Activated CD4-positive, alpha-beta T cell treated with anti-CD3 and anti-CD28 coated beads, Interleukin-2, amount 50 U/mL, for 4 hours (primary cell): ENCODE results near the gene PHACTR1.
"Not testable (repeated sequence)": the region's sequence is repeated elsewhere in the genome, so short reads cannot be mapped to it uniquely, and the experiment has no call there.

Source experiments
- DNase-seq, 2 experiments: peaks; one replicate each; pipeline ENCODE4 v3.0.0-alpha.2; 2020

The PHACTR1 gene

DNA sequence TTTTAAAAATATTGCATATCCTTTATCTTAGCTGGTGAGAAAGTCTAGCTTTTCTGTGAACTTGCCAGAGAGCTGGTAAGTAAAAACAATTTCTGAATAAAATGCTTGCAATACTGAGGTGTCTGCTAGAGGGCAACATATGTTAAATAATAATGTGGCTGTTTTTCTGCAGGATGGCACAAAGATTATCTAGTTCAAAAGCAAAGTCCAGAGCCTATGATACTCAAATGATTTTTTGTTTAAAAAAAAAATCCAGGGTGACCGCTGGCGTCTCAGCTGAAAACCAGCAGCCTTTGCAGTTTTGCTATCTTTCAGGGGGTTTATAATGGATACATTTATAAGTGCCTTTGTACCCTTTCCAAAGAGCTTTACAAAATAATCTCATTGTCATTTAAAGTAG is 194.9 kb downstream of the PHACTR1 start:
- no peak for DNase-seq

- DNase-seq: no peak
Measured at GRCh38 chr6:12913201-12913600, 196.6 kb downstream of the PHACTR1 start.

DNA sequence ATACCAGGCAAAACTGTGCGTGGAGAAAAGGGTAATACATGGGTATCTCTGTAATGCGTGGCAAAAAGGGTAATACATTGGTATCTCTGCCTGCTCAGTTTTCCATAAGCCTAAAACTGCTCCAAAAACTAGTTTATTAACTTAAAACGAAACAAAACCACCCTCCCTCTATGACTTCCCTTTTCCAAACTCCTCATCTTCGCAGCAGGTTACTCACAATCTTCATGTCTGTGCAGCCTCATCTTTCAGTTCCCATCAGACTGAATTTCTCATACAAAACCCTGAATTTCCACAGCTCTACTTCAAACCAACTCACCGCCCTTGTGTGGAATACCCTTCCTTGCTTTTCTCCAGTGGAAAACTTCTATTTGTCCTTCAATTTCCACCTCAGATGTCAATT is 199.4 kb downstream of the PHACTR1 start:
- DNase-seq: no peak

DNA sequence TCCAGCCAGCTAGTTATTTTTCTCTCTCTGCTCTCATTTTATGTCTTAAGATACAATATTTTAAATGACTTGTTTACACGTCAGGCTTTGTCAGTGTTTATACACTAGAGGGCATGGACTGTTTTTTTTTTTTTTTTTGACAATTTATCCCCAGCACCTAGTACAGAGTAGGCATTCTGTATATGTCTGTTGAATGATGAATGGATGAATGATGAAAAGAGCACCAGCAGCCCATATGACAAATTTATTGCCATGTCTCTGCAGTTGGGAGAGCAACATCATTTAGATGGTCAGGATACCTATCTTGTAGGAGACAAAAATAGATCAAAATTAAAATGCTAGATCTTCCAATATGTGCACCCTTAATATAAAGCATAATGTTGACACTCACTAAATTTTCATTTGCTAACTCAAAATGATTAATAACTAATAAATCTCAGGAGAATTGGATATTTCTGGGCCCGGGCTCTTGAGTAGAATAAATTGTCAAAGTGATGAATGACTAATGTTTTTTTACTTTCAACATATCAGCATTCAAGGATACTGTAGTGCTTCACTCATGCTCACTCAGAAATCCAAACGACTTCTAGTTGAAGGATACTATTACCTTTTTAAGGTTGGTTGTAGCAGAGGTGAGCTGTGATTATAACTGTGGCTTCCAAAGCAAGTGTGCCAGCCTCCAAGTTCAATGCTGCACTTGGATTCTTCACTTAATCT is 200.0 kb downstream of the PHACTR1 start:
- no peak for DNase-seq

DNA sequence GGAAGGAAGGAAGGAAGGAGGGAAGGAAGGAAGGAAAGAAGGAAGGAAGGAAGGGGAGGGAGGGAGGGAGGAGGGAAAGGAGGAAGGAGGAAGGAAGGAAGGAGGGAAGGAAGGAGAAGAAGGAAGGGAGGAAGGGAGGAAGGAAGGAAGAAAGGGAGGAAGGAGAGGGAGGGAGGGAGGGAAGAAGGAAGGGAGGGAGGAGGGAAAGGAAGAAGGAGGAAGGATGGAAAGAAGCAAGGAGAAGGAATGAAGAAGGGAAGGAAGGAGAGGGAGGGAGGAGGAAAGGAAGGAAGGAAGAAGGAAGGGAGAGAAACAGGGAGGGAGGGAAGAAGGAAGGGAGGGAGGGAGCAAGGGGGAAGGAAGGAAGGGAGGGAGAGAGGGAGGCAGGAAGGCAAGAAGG is 204.9 kb downstream of the PHACTR1 start:
- DNase-seq: no peak

- no peak for DNase-seq
Measured at GRCh38 chr6:12923644-12924235, 207.2 kb downstream of the PHACTR1 start.

- no peak for DNase-seq
Measured at GRCh38 chr6:12924911-12925310, 208.3 kb downstream of the PHACTR1 start.

GRCh38 chr6:12927746-12928145 is 211.2 kb downstream of the PHACTR1 start:
- DNase-seq: no peak

DNA sequence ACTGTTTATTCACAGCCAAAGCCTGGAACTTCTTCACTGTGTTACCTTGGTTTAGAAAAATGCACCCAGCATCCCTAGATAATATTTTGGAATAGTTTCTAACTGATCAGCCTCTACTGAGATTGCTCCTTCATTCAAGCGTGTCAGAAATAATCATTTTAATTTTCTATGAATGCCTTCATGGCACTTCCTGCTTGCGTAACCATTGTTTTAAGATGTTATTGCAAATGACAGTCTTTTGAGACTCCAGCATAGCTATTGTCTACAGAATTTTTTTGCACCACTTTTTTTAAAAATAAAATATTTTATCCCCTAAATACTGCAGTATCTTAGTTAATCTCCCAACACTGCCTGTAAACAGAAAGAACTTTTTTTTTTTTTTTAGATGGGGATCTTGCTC is 213.1 kb downstream of the PHACTR1 start:
- DNase-seq: no peak

DNA sequence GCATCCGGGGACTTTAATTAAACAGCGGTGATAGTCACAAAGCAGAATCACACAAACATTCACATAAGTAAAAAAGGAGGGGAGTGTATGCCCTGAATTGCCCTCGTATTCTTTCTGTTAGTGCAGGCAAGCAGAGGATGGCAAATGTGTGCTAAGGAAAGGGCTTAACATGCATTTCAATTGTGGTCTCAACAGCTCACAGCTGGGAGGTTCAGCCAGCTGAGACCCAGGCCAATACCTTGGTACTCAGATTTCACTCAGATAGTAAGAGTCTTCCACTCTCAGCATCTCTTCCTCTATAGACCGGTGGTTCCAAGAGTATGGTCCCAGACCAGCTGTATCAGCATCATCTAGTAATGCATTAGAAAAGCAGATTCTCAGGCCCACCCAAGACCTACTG is 215.1 kb downstream of the PHACTR1 start:
- no peak for DNase-seq

DNA sequence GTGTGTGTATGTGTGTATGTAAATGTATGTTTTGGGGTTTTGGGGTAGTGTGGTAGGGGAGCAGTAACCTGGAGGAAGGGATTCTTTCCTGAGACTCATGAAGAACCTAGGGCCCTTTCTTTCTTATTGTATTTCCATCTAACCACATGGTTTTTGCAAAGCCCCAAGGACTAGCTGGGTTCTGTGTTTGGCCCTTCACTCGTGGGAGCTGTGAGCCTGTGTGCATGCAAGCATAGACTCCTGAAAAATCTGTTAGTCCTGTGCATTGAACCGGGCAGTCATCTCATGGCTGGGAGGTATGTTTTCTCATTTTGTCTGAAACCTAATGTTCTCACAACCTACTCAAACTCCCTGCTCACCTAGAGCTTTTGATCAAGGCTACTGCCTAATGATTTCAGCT is 219.1 kb downstream of the PHACTR1 start:
- DNase-seq: no peak

DNA sequence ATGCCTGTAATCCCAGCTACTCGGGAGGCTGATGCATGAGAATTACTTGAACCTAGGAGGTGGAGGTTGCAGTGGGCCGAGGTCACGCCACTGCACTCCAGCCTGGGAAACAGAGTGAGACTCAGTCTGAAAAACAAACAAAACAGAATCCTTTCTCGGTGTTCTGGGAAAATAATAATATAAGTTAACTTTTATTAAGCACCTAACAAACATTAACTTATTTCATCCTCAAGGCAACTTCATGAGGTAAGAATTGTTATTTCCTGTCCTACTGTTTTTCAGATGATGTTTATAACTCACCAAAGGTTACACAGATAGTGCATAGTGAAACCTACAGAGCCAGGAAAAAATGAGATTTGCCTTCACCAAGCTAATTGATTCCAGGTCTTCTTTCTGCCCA is 221.4 kb downstream of the PHACTR1 start:
- DNase-seq: no peak

- DNase-seq: no peak
Measured at GRCh38 chr6:12939314-12939713, 222.7 kb downstream of the PHACTR1 start.

- DNase-seq: no peak
Measured at GRCh38 chr6:12941422-12941821, 224.9 kb downstream of the PHACTR1 start.

DNA sequence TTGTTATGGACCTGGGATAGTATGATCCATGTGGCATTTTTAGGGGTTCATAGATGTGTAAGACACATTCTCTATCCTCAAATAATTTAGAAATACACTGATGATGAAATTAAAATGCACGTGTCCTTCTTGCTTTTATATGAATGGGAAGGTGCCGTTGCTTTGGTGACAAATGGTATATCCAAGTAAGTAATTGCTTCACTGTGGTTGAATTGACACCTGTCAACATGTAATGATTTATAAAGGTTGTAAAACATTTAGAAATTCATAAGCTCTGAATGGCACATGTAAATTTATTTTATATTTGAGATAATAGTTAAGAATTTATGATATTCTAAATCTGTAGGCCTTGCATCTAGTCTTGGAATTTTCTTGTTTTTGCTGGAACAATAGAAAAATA is 227.0 kb downstream of the PHACTR1 start:
- no peak for DNase-seq

GRCh38 chr6:12944001-12944400 is 227.4 kb downstream of the PHACTR1 start:
- DNase-seq: no peak

DNA sequence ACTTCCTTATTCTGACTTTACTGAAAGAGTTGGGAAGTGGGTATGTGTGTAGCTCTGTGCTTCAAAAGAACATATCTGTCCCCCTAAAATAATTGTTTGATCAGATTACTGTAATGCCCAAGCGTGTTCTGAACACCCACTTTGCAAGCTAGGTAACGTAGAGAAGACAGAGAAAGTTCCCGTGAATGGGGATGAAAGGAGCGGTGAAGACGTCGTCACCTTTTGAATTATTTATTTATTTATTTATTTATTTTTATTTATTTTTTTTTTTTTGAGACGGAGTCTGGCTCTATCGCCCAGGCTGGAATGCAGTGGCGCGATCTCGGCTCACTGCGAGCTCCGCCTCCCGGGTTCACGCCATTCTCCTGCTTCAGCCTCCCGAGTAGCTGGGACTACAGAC is 228.0 kb downstream of the PHACTR1 start:
- not testable (repeated sequence) for DNase-seq

DNA sequence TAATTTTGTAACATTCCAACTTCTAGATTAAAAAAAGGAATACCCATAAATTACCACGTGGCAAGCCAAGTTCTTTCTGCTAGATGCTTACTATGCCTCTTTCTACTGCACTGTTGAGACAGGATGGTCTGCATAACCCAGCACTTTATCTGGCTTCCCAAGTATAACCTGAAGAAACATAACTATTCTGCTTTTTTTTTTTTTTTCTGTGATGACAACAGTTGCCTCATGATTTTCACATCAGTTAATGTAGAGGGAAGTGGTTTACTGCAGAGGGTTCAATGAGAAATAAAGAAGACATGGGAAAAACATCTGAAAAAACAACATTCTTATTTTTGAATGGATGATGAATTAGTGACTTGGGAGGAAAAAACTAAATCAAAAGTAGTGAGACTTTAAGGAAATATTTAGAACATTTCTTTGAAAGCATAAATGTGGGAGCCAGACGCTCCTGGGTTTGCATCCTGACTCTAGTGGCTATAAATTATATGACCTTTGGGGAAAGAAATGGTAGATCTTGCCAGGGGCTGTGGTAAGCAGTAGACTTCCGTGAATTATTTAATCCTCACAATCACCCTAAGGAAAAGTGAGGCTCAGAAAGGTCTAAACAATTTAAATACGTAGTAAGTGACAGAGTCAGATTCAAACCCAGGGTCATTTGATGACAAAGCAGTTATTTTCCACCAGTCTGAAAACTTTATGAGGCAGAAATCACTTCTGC is 230.7 kb downstream of the PHACTR1 start:
- no peak for DNase-seq

GRCh38 chr6:12947967-12948366 is 231.4 kb downstream of the PHACTR1 start:
- no peak for DNase-seq

DNA sequence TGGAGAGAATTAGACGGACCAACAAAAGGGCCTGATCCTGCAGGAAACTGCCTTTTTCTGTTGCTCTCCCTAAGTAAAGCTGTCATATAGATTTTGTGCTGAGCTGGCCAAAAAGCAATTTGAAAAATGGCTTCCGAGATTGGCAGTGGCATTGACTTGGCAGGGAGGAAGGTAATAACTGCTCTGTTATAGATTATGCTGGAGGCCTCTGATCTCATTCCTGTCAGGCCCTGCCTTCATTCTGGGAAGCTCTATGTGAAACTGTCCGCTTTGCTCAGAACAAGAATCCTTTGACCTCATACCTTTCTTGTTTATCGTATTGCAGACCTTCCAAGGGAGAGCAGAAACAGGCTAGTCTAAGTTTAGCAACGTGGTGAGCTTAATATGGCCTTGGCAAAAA is 234.4 kb downstream of the PHACTR1 start:
- DNase-seq: no peak

DNA sequence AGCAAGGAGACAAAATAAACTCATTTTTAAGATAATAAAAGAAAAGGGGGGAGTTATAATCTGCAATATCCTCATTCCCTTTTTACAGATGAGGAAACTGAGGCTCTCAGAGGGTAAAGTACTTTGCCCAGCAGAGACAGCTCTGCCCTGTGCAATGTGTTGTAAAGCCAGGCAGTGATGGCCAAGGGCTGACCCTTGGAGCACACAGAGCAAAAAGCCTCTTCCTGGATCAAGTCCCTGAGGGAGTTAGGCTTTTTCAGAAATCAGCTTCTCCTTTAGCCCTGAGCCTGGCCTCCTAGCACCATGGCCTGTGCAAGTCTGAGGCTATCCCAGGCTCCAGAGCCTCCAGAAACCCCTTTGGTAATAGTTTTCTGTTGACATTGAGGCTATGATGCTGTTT is 234.8 kb downstream of the PHACTR1 start:
- no peak for DNase-seq

- DNase-seq: no peak
Measured at GRCh38 chr6:12952318-12952717, 235.8 kb downstream of the PHACTR1 start.

DNA sequence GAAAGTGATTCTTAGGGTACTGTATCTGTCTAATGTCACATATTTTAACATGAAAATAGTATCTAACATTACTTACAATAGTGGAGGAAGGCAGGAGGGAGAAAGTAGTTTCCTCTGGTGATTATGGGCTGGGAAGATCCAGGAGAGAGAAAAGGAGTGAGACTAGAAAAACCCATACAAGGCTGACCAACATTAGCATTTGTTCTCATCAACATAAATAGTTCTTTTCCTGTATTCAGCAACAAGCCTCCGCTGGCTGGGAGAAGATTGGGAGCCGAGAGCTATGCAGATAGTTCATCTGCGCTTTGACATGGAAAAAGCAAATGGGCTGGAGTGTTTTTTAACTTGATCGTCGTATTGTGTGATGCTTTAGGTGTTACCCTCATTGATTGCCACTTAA is 239.4 kb downstream of the PHACTR1 start:
- no peak for DNase-seq

DNA sequence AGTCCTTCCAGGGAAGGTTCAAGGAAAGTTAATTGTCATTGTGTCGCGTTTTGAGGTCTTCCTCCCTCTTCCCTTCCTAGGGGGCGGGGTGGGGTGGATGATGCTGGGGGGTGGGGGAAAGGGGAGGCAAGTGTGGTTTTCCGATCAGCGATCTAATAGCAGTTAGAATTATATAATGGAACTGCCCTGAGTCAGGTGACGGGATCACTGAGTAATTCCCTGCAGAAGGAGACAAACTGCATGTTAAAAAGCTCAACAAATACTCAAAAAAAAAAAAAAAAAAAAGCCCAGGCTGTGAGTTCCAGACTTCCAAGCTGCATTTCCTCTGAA is 240.4 kb downstream of the PHACTR1 start:
- DNase-seq: no peak
